ENCODE measurements around the gene AZGP1.
"Not testable (repeated sequence)": the region's sequence is repeated elsewhere in the genome, so short reads cannot be mapped to it uniquely, and the experiment has no call there.

The AZGP1 gene

DNA sequence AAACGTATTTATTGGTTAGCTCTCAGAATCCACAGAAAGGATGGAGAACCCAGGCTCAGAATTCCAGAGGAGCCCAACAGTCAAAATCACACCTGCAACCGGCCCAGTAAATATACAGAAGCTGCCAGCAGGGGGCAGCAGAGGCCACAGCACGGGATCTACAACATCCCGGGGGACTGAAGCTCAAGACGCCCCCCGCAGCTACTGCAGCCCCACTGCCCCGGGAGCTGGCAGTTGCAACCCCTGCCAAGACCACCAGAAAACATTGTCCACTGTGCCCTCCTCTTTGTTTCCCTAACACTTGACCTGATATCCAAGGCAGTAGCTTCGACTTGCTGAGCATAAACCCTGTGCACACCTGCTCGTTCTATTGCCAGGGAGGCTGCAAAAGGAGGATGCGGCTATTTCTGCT, 4.0 kb upstream of the AZGP1 start:
- not testable (repeated sequence) for H3K27me3 ChIP-seq (ENCODE audit: insufficient read depth, poor library complexity, severe bottlenecking); H3K4me3 ChIP-seq (replicated peaks; ENCODE audit: insufficient read depth, low read length); H3K27ac ChIP-seq (replicated peaks)
- peak; percentile 2 for TF ChIP-seq CTCF (IDR thresholded peaks at IDR 0.05; ENCODE audit: insufficient read depth, low read length)
- peak in 1 of 2 experiments; percentile 26 for DNase-seq (ENCODE audit: low read depth in 1 of 2, low spot score in 1 of 2)

GRCh38 chr7:99976626-99977025, 795 bp upstream of the AZGP1 start:
- no peak for DNase-seq (ENCODE audit: low read depth in 1 of 2, low spot score in 1 of 2)
- no peak overlapping the region for H3K4me3 ChIP-seq (replicated peaks; ENCODE audit: insufficient read depth, low read length)
- no peak overlapping the region for H3K27ac ChIP-seq (replicated peaks)
- H3K27me3 ChIP-seq (ENCODE audit: insufficient read depth, poor library complexity, severe bottlenecking), result no peaks in the 10 kb centered on the region
- TF ChIP-seq, protein P1, sequence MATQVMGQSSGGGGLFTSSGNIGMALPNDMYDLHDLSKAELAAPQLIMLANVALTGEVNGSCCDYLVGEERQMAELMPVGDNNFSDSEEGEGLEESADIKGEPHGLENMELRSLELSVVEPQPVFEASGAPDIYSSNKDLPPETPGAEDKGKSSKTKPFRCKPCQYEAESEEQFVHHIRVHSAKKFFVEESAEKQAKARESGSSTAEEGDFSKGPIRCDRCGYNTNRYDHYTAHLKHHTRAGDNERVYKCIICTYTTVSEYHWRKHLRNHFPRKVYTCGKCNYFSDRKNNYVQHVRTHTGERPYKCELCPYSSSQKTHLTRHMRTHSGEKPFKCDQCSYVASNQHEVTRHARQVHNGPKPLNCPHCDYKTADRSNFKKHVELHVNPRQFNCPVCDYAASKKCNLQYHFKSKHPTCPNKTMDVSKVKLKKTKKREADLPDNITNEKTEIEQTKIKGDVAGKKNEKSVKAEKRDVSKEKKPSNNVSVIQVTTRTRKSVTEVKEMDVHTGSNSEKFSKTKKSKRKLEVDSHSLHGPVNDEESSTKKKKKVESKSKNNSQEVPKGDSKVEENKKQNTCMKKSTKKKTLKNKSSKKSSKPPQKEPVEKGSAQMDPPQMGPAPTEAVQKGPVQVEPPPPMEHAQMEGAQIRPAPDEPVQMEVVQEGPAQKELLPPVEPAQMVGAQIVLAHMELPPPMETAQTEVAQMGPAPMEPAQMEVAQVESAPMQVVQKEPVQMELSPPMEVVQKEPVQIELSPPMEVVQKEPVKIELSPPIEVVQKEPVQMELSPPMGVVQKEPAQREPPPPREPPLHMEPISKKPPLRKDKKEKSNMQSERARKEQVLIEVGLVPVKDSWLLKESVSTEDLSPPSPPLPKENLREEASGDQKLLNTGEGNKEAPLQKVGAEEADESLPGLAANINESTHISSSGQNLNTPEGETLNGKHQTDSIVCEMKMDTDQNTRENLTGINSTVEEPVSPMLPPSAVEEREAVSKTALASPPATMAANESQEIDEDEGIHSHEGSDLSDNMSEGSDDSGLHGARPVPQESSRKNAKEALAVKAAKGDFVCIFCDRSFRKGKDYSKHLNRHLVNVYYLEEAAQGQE (IDR thresholded peaks at IDR 0.05; ENCODE audit: insufficient replicate concordance, low read depth), result no peak
- TF ChIP-seq CTCF (IDR thresholded peaks at IDR 0.05; ENCODE audit: insufficient read depth, low read length) (no peak), GABPA (IDR thresholded peaks at IDR 0.05; ENCODE audit: low read depth) (no peak), SPI1 (IDR thresholded peaks at IDR 0.05; ENCODE audit: borderline replicate concordance, low read depth) (no peak), POLR2AphosphoS5 (IDR thresholded peaks at IDR 0.05; ENCODE audit: low read depth) (no peak)

DNA sequence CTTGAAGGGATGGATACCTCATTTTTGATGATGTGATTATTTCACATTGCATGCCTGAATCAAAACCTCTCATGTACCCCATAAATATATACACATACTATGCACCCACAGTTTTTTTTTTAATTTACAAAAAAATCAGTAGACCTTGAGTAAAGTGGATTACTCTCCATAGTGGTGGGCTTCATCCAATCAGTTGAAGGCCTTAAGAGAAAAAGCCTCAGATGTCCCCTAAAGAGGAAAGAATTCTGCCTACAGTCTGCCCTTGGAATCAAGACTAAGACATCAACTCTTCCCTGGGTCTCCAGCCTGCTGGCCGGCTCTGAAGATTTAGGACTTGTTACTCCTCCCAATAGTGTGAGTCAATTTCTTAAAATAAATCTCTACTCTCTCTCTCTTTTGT, 1.1 kb downstream of the AZGP1 start:
- no peak for TF ChIP-seq SPI1 (IDR thresholded peaks at IDR 0.05; ENCODE audit: borderline replicate concordance, low read depth)
- no peak for TF ChIP-seq CTCF (IDR thresholded peaks at IDR 0.05; ENCODE audit: insufficient read depth, low read length)
- no peak for TF ChIP-seq POLR2AphosphoS5 (IDR thresholded peaks at IDR 0.05; ENCODE audit: low read depth)
- TF ChIP-seq GABPA (IDR thresholded peaks at IDR 0.05; ENCODE audit: low read depth), result no peak
- Histone ChIP-seq H3K27ac (replicated peaks) (no peak overlapping the region), H3K4me3 (replicated peaks; ENCODE audit: insufficient read depth, low read length) (no peak overlapping the region), H3K27me3 (ENCODE audit: insufficient read depth, poor library complexity, severe bottlenecking) (no peaks in the 10 kb centered on the region)
- DNase-seq (ENCODE audit: low read depth in 1 of 2, low spot score in 1 of 2), result no peak

- H3K27ac ChIP-seq (replicated peaks); H3K27me3 ChIP-seq (ENCODE audit: insufficient read depth, poor library complexity, severe bottlenecking); H3K4me3 ChIP-seq (replicated peaks; ENCODE audit: insufficient read depth, low read length); DNase-seq (ENCODE audit: low read depth in 1 of 2, low spot score in 1 of 2): not testable (repeated sequence)
Measured at GRCh38 chr7:99973817-99974216, 2.0 kb downstream of the AZGP1 start.

DNA sequence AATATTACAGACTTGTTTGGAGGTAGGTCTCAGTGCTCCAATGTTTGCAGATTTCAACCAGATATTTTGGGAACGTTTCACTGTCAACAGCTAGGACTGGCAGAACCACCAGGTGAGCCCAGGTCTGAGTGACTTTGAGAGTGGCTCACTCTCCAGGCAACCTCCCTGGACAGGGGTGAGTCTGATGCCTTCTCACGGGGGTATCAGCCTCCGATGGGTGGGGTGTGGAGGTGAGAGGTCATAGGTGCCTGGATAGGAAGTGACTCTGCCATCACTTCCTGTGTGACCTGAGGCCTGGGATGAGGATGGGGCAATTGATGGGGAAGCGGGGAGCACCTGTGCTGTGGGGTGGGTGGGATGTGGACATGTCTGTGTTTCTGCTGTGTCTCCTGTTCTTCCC, 4.6 kb downstream of the AZGP1 start:
- H3K27ac ChIP-seq (replicated peaks), result no peak overlapping the region
- no peak for TF ChIP-seq SPI1 (IDR thresholded peaks at IDR 0.05; ENCODE audit: borderline replicate concordance, low read depth)
- TF ChIP-seq GABPA (IDR thresholded peaks at IDR 0.05; ENCODE audit: low read depth), result no peak
- TF ChIP-seq CTCF (IDR thresholded peaks at IDR 0.05; ENCODE audit: insufficient read depth, low read length), result no peak
- TF ChIP-seq, protein P1 (IDR thresholded peaks at IDR 0.05; ENCODE audit: insufficient replicate concordance, low read depth), result no peak
- no peak for TF ChIP-seq POLR2AphosphoS5 (IDR thresholded peaks at IDR 0.05; ENCODE audit: low read depth)
- no peak for DNase-seq (ENCODE audit: low read depth in 1 of 2, low spot score in 1 of 2)
- H3K4me3 ChIP-seq (replicated peaks; ENCODE audit: insufficient read depth, low read length), result no peak overlapping the region
- H3K27me3 ChIP-seq (ENCODE audit: insufficient read depth, poor library complexity, severe bottlenecking), result no peaks in the 10 kb centered on the region

DNA sequence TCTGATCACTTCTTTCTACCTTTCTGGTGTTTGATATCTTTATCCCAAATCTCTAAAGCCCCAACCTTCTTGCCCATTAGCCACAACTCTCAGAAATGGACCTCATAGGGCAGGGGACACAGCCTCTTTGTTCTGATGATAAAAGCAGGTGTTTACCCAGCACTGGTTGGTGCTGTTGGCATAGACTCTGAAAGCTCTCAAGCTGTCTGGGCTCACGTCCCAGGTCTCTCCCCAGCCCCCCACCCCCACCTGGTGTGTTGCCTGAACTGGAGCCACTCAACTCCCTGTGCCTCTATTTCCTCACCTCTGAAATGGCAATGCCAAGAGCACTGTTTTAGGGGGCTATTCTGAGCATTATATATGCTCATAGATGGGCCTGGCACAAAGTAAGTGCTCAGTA, 6.0 kb downstream of the AZGP1 start:
- not testable (repeated sequence) for H3K27me3 ChIP-seq (ENCODE audit: insufficient read depth, poor library complexity, severe bottlenecking); H3K4me3 ChIP-seq (replicated peaks; ENCODE audit: insufficient read depth, low read length); DNase-seq (ENCODE audit: low read depth in 1 of 2, low spot score in 1 of 2); H3K27ac ChIP-seq (replicated peaks)

Data from HL-60 (cell line).